ENCODE results near the gene CHI3L2. TPM values are rescaled to one million over a fixed set of nuclear protein-coding genes. Genes with fewer than 3 reads are reported as not detected.

The CHI3L2 gene
- total RNA-seq, 3 donors from 2014 or later = 0.76 to 3.3 (median 1.1) TPM

- DNase-seq (no peak), ATAC-seq (no peak)
- Histone ChIP-seq H3K36me3 (ENCODE audit: low read depth) (no peaks in the 10 kb centered on the region), H3K4me3 (no peak overlapping the region), H3K4me1 (ENCODE audit: low read depth) (peaks cover 7% of the 10 kb centered on the region), H3K9me3 (no peaks in the 10 kb centered on the region)
- TF ChIP-seq, protein P1, sequence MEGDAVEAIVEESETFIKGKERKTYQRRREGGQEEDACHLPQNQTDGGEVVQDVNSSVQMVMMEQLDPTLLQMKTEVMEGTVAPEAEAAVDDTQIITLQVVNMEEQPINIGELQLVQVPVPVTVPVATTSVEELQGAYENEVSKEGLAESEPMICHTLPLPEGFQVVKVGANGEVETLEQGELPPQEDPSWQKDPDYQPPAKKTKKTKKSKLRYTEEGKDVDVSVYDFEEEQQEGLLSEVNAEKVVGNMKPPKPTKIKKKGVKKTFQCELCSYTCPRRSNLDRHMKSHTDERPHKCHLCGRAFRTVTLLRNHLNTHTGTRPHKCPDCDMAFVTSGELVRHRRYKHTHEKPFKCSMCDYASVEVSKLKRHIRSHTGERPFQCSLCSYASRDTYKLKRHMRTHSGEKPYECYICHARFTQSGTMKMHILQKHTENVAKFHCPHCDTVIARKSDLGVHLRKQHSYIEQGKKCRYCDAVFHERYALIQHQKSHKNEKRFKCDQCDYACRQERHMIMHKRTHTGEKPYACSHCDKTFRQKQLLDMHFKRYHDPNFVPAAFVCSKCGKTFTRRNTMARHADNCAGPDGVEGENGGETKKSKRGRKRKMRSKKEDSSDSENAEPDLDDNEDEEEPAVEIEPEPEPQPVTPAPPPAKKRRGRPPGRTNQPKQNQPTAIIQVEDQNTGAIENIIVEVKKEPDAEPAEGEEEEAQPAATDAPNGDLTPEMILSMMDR (IDR thresholded peaks at IDR 0.05) = no peak
- intact Hi-C loops (cut with DNase I, micrococcal nuclease) = no loop called here
These were observed 17.9 kb upstream of the CHI3L2 start for GRCh38 chr1:111209622-111210021.

DNA sequence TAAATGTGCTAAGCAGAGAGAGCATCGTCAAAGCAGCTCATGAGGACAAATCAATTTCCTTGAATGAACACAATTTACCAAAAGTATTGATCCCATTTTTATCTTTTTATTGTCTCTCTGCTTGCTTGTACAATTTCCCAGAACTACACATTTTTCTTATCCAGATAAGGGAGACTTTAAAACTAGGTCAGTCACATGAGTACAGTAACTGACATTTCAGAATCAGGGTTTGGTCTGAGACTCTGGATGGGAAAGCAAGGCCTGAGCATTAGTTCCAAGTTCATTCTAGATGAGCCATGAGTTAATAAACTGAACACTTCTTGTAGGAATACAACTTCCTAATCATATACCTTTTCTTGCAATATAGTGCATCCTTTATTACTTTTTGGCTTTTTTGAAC is 15.6 kb upstream of the CHI3L2 start:
- intact Hi-C loops (cut with DNase I, micrococcal nuclease) = no loop called here
- no peak overlapping the region for H3K4me3 ChIP-seq
- TF ChIP-seq, protein P1 (IDR thresholded peaks at IDR 0.05) = no peak
- ATAC-seq = no peak
- no peaks in the 10 kb centered on the region for H3K36me3 ChIP-seq (ENCODE audit: low read depth)
- H3K9me3 ChIP-seq = no peaks in the 10 kb centered on the region
- no peaks in the 10 kb centered on the region for H3K4me1 ChIP-seq (ENCODE audit: low read depth)
- no peak for DNase-seq

DNA sequence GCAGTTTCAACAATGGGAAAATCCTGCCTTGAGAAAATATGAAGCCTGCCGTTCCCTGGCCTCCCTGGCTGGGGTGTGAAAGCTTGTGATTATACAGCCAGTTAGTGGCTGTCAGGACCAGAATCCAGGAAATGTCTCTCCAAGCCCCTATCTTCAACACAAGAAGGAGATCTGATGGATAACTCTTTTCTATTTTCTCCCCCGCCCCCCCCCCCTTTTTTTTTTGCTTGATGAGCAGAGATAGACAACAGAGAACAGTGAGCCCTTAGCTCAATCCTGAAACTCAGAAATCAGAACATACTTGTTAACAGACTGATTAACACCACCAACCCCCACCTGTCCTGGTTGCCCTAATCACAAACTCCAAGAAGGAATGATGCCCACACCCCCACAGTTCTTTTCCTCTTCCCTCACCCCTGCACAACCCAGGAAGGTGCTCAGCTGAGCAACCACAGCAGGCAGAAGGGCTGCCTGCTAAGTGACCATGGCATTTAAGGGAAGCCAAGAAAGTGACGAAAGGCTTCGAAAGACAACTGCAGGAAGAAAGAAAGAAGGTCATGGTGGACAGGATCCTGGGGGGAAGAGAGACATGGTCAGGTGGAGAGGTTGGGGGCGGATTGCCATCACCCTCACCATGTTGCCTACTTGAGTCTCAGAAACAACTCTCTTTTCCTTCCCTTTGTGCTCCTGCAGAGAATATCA is 14.7 kb upstream of the CHI3L2 start:
- TF ChIP-seq, protein P1 (IDR thresholded peaks at IDR 0.05) = no peak
- Histone ChIP-seq H3K9me3 (no peaks in the 10 kb centered on the region), H3K4me3 (no peak overlapping the region), H3K36me3 (ENCODE audit: low read depth) (no peaks in the 10 kb centered on the region), H3K4me1 (ENCODE audit: low read depth) (no peaks in the 10 kb centered on the region)
- DNase-seq (no peak), ATAC-seq (no peak)
- intact Hi-C loops (cut with DNase I, micrococcal nuclease) = no loop called here

DNA sequence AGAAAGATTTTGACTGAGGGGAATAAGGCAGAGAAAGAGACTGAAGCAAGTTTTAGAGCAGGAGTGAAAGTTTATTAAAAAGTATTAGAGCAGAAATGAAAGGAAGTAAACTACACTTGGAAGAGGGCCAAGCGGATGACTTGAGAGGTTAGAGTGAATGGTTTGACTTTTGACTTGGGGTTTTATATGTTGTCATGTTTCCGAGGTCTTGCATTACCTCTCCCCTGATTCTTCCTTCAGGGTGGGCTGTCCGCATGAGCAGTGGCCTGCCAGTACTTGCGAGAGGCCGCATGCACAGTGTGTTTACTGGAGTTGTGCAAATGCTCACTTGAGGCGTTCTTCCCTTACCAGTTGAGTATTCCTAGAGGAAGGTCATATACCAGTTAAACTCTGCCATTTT is 14.1 kb upstream of the CHI3L2 start:
- Histone ChIP-seq H3K4me3 (no peak overlapping the region), H3K36me3 (ENCODE audit: low read depth) (no peaks in the 10 kb centered on the region), H3K4me1 (ENCODE audit: low read depth) (no peaks in the 10 kb centered on the region), H3K9me3 (no peaks in the 10 kb centered on the region)
- DNase-seq (no peak), ATAC-seq (no peak)
- intact Hi-C loops (cut with DNase I, micrococcal nuclease) = no loop called here
- TF ChIP-seq, protein P1 (IDR thresholded peaks at IDR 0.05) = no peak

DNA sequence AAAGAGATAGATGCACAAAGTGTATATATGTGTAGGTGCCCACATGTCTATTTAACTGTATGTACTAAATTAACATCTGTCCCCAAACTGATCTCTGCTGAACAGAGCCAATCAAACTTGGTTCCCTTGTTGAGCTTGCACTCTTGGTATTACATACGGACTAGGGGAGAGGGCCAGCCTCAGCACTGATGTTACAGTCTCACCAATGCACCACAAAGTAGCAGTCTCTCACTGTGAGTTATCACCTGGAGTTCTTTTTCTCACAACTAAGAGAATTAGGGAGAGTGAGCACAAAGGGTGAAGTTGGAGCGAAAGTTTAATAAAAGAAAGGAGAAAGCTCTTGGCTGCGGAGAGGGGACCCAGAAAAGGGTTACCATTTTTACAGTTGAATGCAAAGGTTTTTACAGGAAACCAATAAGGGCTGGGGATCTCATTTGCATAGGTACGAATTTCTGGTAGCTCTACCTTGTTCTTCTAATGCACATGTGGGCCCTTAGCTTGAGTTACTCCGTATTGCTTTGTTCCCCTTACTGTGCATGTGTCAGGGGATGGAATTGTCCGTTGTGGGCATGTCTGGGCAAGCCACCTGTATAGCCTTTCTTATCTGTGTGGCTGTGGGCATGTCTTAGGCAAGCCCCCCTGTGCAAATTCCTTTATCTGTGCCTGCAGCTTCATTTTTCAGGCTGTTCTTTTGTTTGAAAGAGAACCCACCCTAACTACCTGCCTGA is 13.3 kb upstream of the CHI3L2 start:
- intact Hi-C loops (cut with DNase I, micrococcal nuclease) = no loop called here
- TF ChIP-seq, protein P1 (IDR thresholded peaks at IDR 0.05) = no peak
- Histone ChIP-seq H3K4me1 (ENCODE audit: low read depth) (no peaks in the 10 kb centered on the region), H3K9me3 (no peaks in the 10 kb centered on the region), H3K36me3 (ENCODE audit: low read depth) (no peaks in the 10 kb centered on the region), H3K4me3 (no peak overlapping the region)
- DNase-seq = no peak
- ATAC-seq = no peak

Data from mucosa of descending colon (tissue), 3 donors.